Neuron (in vitro differentiated cells): ENCODE results near the gene SORBS1.

Experiments used
- H2AFZ ChIP-seq: one replicate; pipeline ENCODE4 v1.6.1; 2013; ENCODE audit warnings: low read depth, mild to moderate bottlenecking, inconsistent platforms, low read length, moderate library complexity
- H3K27me3 ChIP-seq: one replicate; pipeline ENCODE4 v1.6.1; 2013; ENCODE audit warnings: low read length; ENCODE audit not compliant: insufficient read depth
- H3K36me3 ChIP-seq: one replicate; pipeline ENCODE4 v1.6.1; 2013; ENCODE audit warnings: low read length; ENCODE audit not compliant: insufficient read depth
- H3K4me1 ChIP-seq: one replicate; pipeline ENCODE4 v1.6.1; 2013; ENCODE audit warnings: low read length; ENCODE audit not compliant: insufficient read depth
- H3K4me3 ChIP-seq: 2 replicates; pipeline ENCODE4 v1.5.1; 2013; ENCODE audit warnings: mild to moderate bottlenecking, low read length, moderate library complexity
- H3K9me3 ChIP-seq: one replicate; pipeline ENCODE4 v1.6.1; 2013; ENCODE audit warnings: low read length

Gene SORBS1

GRCh38 chr10:95415621-95416031, 145.5 kb downstream of the SORBS1 start:
- H3K9me3 ChIP-seq = no peaks in the 10 kb centered on the region
- peaks cover 11% of the 10 kb centered on the region for H3K4me1 ChIP-seq
- no peak overlapping the region for H2AFZ ChIP-seq
- no peak overlapping the region for H3K4me3 ChIP-seq
- no peaks in the 10 kb centered on the region for H3K27me3 ChIP-seq
- H3K36me3 ChIP-seq = no peaks in the 10 kb centered on the region

- no peaks in the 10 kb centered on the region for H3K9me3 ChIP-seq
- no peak overlapping the region for H2AFZ ChIP-seq
- H3K4me3 ChIP-seq = no peak overlapping the region
- peaks cover 17% of the 10 kb centered on the region for H3K4me1 ChIP-seq
- H3K27me3 ChIP-seq = no peaks in the 10 kb centered on the region
- no peaks in the 10 kb centered on the region for H3K36me3 ChIP-seq
Observed at GRCh38 chr10:95414844-95415485, 146.2 kb downstream of the SORBS1 start.

- H3K4me3 ChIP-seq = no peak overlapping the region
- H3K36me3 ChIP-seq = no peaks in the 10 kb centered on the region
- peaks cover 22% of the 10 kb centered on the region for H3K4me1 ChIP-seq
- H3K9me3 ChIP-seq = no peaks in the 10 kb centered on the region
- H2AFZ ChIP-seq = no peak overlapping the region
- no peaks in the 10 kb centered on the region for H3K27me3 ChIP-seq
Observed at GRCh38 chr10:95414016-95414830, 146.9 kb downstream of the SORBS1 start.

GRCh38 chr10:95413588-95413987, 147.6 kb downstream of the SORBS1 start:
- Histone ChIP-seq H3K36me3 (no peaks in the 10 kb centered on the region), H3K4me3 (no peak overlapping the region), H2AFZ (no peak overlapping the region), H3K4me1 (peaks cover 28% of the 10 kb centered on the region), H3K9me3 (no peaks in the 10 kb centered on the region), H3K27me3 (no peaks in the 10 kb centered on the region)

GRCh38 chr10:95411635-95412034, 149.5 kb downstream of the SORBS1 start:
- H3K36me3 ChIP-seq = no peaks in the 10 kb centered on the region
- H3K4me1 ChIP-seq = peaks cover 31% of the 10 kb centered on the region
- no peaks in the 10 kb centered on the region for H3K9me3 ChIP-seq
- no peaks in the 10 kb centered on the region for H3K27me3 ChIP-seq
- no peak overlapping the region for H3K4me3 ChIP-seq
- H2AFZ ChIP-seq = no peak overlapping the region

- Histone ChIP-seq H3K27me3 (no peaks in the 10 kb centered on the region), H3K4me1 (peaks cover 33% of the 10 kb centered on the region), H3K36me3 (no peaks in the 10 kb centered on the region), H3K9me3 (no peaks in the 10 kb centered on the region), H2AFZ (peak overlapping the region; percentile 89), H3K4me3 (peak overlapping the region; percentile 15)
Observed at GRCh38 chr10:95408983-95409873, 151.9 kb downstream of the SORBS1 start.

- H3K36me3 ChIP-seq = no peaks in the 10 kb centered on the region
- no peak overlapping the region for H2AFZ ChIP-seq
- no peak overlapping the region for H3K4me3 ChIP-seq
- peaks cover 36% of the 10 kb centered on the region for H3K4me1 ChIP-seq
- H3K27me3 ChIP-seq = no peaks in the 10 kb centered on the region
- no peaks in the 10 kb centered on the region for H3K9me3 ChIP-seq
Observed at GRCh38 chr10:95408148-95408960, 152.8 kb downstream of the SORBS1 start.

GRCh38 chr10:95407546-95407945, 153.6 kb downstream of the SORBS1 start:
- Histone ChIP-seq H3K36me3 (no peaks in the 10 kb centered on the region), H2AFZ (no peak overlapping the region), H3K27me3 (no peaks in the 10 kb centered on the region), H3K4me3 (no peak overlapping the region), H3K9me3 (no peaks in the 10 kb centered on the region), H3K4me1 (peaks cover 36% of the 10 kb centered on the region)

GRCh38 chr10:95406651-95407280, 154.4 kb downstream of the SORBS1 start:
- H2AFZ ChIP-seq = no peak overlapping the region
- no peaks in the 10 kb centered on the region for H3K9me3 ChIP-seq
- no peaks in the 10 kb centered on the region for H3K27me3 ChIP-seq
- H3K4me3 ChIP-seq = no peak overlapping the region
- peaks cover 36% of the 10 kb centered on the region for H3K4me1 ChIP-seq
- H3K36me3 ChIP-seq = no peaks in the 10 kb centered on the region

- no peak overlapping the region for H2AFZ ChIP-seq
- no peaks in the 10 kb centered on the region for H3K9me3 ChIP-seq
- H3K36me3 ChIP-seq = no peaks in the 10 kb centered on the region
- no peak overlapping the region for H3K4me3 ChIP-seq
- peaks cover 36% of the 10 kb centered on the region for H3K4me1 ChIP-seq
- H3K27me3 ChIP-seq = no peaks in the 10 kb centered on the region
Observed at GRCh38 chr10:95405655-95406054, 155.5 kb downstream of the SORBS1 start.

- no peaks in the 10 kb centered on the region for H3K36me3 ChIP-seq
- H3K9me3 ChIP-seq = no peaks in the 10 kb centered on the region
- no peaks in the 10 kb centered on the region for H3K27me3 ChIP-seq
- no peak overlapping the region for H2AFZ ChIP-seq
- H3K4me1 ChIP-seq = peaks cover 28% of the 10 kb centered on the region
- H3K4me3 ChIP-seq = no peak overlapping the region
Observed at GRCh38 chr10:95404864-95405263, 156.3 kb downstream of the SORBS1 start.

- peaks cover 24% of the 10 kb centered on the region for H3K4me1 ChIP-seq
- H3K9me3 ChIP-seq = no peaks in the 10 kb centered on the region
- H3K27me3 ChIP-seq = no peaks in the 10 kb centered on the region
- H3K36me3 ChIP-seq = no peaks in the 10 kb centered on the region
- no peak overlapping the region for H2AFZ ChIP-seq
- no peak overlapping the region for H3K4me3 ChIP-seq
Observed at GRCh38 chr10:95404462-95404858, 156.7 kb downstream of the SORBS1 start.
